Subcutaneous adipose tissue (tissue), 4 donors: Measurements from ENCODE around the gene SPSB1. TPM values are rescaled to one million over a fixed set of nuclear protein-coding genes. Genes with fewer than 3 reads are reported as not detected.

ENCODE experiments used
- total RNA-seq, 4 donors: library from RNA; depleted of rRNA; stranded (reverse); fragments of >200 nt; gene quantifications; one replicate each; pipeline ENCODE4 v1.1.0, GENCODE V29; 2016
- TF ChIP-seq, protein P1 (sequence below): fragments of 450-650 bp; IDR thresholded peaks from one replicate; pipeline ENCODE4 v1.5.1; 2016; ENCODE audit warnings: low read depth, mild to moderate bottlenecking, control low read depth, antibody characterized with exemption, moderate library complexity

The SPSB1 gene
- total RNA-seq, 4 donors from 2014 or later: 39.8 to 87.8 (median 53.6) TPM

DNA sequence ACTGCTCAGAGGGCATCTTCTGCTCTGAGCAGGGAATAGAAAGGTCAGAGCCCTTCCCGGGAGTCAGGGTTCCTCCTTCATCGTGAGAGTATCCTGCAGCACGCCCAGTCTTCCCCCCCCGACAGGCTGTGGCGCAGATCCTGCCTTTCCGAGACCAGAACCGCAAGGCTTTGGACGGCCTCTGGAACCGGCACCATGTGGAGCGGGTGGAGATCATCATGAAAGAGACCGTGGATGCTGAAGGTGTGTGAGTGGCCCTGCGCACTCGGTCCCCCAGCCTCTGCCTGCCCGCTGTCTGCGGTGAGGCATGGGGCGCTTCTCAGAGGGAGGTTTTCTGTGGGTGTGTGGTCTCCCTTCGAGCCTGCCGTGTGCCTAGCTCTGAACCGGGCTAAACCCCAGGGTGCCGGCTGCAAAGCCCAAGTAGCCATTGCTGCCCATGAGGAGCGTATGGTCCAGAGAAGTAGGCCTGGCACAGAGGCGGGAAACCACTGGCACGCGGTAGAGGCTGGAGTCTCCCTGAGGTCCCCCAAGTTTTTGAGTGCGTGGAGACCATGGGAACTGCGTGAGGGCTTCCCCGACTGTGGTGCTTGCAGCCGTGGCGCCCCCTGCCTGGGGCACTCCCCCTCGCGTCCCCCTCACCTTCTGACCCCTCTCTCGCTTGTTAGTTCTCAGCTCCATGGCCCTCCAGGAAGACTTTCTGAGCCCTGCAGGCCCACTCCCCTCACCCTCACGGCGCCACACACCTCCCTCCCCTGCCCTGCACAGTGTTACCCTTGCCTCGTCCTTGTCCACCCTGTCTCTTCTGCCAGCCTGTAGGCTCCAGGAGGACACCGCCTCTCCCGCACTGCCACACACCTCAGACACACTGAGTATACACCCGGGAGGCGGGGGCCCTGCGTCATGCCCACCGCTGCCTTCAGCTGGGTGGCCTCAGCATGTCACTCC lies 45.6 kb upstream of the SPSB1 start:
- TF ChIP-seq, protein P1, sequence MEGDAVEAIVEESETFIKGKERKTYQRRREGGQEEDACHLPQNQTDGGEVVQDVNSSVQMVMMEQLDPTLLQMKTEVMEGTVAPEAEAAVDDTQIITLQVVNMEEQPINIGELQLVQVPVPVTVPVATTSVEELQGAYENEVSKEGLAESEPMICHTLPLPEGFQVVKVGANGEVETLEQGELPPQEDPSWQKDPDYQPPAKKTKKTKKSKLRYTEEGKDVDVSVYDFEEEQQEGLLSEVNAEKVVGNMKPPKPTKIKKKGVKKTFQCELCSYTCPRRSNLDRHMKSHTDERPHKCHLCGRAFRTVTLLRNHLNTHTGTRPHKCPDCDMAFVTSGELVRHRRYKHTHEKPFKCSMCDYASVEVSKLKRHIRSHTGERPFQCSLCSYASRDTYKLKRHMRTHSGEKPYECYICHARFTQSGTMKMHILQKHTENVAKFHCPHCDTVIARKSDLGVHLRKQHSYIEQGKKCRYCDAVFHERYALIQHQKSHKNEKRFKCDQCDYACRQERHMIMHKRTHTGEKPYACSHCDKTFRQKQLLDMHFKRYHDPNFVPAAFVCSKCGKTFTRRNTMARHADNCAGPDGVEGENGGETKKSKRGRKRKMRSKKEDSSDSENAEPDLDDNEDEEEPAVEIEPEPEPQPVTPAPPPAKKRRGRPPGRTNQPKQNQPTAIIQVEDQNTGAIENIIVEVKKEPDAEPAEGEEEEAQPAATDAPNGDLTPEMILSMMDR: no peak

DNA sequence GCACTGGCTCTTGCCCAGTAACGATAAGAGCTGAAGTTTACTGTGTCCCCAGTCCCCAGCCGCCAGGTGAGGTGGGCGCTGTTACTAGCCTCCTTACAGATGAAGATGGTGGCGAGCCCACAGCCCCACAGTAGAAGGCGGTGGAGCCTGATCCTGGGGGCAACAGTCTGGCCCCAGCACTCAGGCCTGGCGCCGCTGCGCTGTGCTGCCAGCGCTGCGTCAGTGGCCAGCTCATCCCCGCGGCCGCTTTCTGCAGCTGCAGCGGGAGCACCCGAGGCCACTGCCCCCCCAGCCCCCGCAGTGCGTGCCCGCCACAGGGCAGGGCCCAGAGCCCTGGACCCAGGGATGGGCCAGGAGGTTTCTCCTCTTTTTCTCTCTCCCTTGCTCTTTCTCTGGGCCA lies 44.8 kb upstream of the SPSB1 start:
- TF ChIP-seq, protein P1: no peak

DNA sequence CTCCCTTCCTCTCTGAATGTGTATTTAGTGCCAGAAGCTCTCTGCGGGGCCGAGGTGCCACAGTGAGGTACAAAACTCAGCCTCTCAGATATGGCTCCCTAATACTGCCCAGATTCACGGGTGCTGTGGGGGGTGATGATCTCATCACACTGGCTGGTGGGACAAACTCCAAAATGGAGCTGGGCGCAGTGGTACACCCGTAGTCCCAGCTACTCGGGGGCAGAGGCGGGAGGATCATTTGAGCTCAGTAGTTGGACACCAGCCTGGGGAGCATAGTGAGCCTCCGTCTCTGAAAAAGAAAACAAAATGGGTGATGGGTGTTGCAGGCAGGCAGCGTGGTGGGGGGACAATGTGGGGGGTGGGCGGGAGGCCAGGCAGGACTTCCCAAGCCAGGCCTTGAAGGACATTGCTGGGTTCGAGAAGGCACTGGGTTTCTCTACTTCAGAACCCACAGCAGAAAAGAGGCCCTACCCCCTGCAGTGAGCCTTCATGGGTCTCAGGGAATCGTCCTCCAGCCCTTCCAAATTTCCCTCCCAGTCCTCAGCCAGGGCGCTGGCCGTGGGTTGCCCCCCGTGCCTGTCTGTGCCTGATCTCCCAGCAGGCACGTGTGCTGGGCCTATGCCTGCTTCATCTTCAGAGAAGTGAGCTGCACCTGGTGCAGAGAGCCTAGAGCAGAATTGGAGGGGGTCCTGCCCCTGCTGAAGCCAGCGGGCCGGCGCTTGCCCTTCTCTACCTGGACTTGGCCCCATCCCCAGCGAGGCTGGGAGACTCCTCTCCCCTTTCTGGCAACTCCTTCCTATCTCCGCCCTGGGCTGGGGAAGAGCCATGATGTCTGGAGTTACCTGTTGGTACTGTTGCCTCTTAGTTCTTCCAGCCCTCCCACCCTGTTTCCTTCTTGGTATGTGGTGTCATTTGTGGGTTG lies 44.1 kb upstream of the SPSB1 start:
- TF ChIP-seq, protein P1: no peak

DNA sequence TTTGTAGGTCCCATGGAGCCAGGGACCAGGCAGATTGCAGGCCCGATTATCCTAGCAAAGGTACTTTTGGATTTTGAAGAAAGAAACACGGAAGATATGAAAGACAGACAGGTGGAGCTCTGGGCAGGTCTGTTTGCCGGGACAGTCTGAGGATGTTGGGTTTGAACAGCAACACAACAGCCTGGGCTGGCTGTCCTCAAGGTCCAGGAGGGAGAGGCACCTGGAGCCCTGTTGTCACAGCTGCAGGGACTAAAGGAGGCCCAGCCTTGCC lies 43.5 kb upstream of the SPSB1 start:
- TF ChIP-seq, protein P1: no peak

DNA sequence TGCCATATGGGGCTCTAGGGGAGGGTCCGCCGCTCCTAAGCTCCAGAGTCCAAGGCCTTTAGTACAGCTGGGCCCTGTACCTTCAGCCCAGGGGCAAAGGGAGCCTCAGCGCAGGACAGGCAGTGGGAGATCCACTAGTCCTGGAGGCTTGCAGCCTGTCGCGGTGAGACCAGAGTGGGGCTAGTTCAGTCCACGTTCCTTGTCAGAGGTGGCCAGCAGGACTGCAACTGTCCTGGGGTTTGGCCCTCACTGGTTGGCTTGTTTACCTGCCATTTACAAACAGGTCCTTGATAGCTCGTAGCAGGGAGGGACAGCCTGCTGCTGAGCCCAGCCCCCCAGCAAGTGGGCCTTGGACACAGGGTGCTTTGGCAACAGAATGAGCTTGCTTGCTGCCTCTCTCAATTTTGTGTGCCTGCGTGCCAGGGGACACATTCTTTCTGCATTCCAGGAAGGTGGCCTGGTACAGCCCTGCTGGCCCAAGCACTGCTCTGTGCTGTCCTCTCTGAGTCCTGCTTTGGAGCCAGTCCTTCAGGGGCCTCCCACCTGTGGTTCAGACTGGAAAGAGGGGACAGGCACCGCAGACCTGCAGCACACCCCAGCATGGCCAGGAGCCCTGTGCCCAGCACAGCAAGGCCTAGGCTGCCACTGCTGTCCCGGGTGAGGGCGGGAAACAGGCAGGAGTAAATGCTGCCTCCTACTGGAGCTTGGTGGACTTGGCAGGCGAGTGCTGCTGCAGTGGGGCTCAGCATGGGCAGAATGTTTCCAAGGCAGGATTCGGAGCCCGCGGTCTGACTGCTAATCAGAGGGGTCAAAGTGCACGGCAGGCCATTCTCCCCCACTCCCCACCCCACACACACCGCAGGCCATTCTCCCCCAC lies 42.9 kb upstream of the SPSB1 start:
- TF ChIP-seq, protein P1: no peak

DNA sequence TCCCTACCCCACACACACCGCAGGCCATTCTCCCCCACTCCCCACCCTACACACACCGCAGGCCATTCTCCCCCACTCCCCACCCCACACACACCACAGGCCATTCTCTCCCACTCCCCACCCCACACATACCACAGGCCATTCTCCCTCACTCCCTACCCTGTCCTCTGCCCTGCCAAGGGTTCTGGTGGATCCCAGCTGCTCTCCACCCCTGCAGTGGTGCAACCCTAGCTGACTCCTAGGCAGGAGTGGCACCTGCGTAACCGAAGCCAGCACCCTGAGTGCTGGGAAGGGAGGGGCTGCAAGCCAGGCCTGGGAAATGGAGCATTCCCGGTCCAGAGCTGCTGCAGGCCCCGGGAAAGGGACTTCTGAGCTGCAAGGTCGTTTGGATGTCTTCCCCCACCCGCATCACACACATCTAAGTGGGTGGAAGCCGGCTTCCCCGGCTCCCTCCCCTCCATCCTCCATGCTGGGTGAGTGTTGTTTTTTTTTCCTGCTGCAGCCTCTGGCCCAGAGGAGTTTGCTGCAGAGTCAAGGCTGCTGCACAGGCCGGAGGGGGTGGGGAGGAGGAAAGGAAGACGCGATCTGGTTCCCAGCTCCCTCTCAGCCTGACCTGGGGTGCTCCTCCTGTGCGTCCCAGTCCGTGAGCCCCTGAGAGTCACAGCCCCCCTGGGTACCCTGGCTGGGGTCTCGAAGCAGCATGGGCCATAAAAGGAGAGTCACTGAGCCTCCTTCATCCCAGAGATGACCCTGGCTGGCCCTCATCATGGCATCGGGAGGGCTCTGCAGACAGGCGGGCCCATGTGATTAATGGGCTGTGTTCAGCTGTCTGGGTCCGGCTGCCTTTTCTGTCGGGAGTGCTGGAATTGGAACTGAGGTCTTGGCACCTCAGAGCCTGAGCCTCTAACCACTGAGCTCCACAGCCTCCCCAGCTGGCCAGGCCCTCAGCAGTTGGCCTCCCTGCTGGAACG lies 42.0 kb upstream of the SPSB1 start:
- TF ChIP-seq, protein P1: no peak
